GM23248 (cell line): ENCODE data around the gene HBG1. TPM values are rescaled to one million over a fixed set of nuclear protein-coding genes. Genes with fewer than 3 reads are reported as not detected.

ENCODE experiments used
- DNase-seq: peaks from one replicate; pipeline ENCODE4 v3.0.0-alpha.2; 2015
- H2AFZ ChIP-seq: fragments of 200-600 bp; sonication (generic); 2 replicates; pipeline ENCODE4 v1.6.1; 2016; ENCODE audit warnings: antibody characterized with exemption
- H3F3A ChIP-seq: fragments of 200-600 bp; sonication (generic); 2 replicates; pipeline ENCODE4 v1.6.1; 2016; ENCODE audit warnings: mild to moderate bottlenecking, antibody characterized with exemption, mixed run types; ENCODE audit not compliant: insufficient read depth
- H3K27ac ChIP-seq: fragments of 200-600 bp; sonication (generic); 2 replicates; pipeline ENCODE4 v1.5.1; 2016; ENCODE audit warnings: mild to moderate bottlenecking
- H3K27me3 ChIP-seq: fragments of 200-600 bp; sonication (generic); replicated peaks from 2 replicates; pipeline ENCODE4 v1.6.1; 2016; ENCODE audit warnings: mild to moderate bottlenecking; ENCODE audit not compliant: insufficient read depth
- H3K36me3 ChIP-seq: fragments of 200-600 bp; sonication (generic); 2 replicates; pipeline ENCODE4 v1.6.1; 2016; ENCODE audit warnings: low read depth, mild to moderate bottlenecking
- H3K4me1 ChIP-seq: fragments of 200-600 bp; sonication (generic); 2 replicates; pipeline ENCODE4 v1.6.1; 2016; ENCODE audit warnings: mild to moderate bottlenecking; ENCODE audit not compliant: insufficient read depth
- H3K4me2 ChIP-seq: fragments of 200-600 bp; sonication (generic); one replicate; pipeline ENCODE4 v1.6.1; 2016; ENCODE audit warnings: mild to moderate bottlenecking; ENCODE audit not compliant: unreplicated experiment
- H3K4me3 ChIP-seq: fragments of 200-600 bp; sonication (generic); 2 replicates; pipeline ENCODE4 v1.5.1; 2016; ENCODE audit warnings: mild to moderate bottlenecking
- H3K79me2 ChIP-seq: fragments of 200-600 bp; sonication (generic); 2 replicates; pipeline ENCODE4 v1.6.1; 2016; ENCODE audit warnings: mild to moderate bottlenecking; ENCODE audit not compliant: insufficient read depth
- H3K9ac ChIP-seq: fragments of 200-600 bp; sonication (generic); 2 replicates; pipeline ENCODE4 v1.6.1; 2016; ENCODE audit warnings: mild to moderate bottlenecking
- H3K9me2 ChIP-seq: fragments of 200-600 bp; sonication (generic); 2 replicates; pipeline ENCODE4 v1.6.1; 2016; ENCODE audit warnings: mixed run types, mild to moderate bottlenecking, moderate library complexity; ENCODE audit not compliant: insufficient read depth
- H3K9me3 ChIP-seq: fragments of 200-600 bp; sonication (generic); one replicate; pipeline ENCODE4 v1.6.1; 2017; ENCODE audit warnings: low read depth
- H4K20me1 ChIP-seq: fragments of 200-600 bp; sonication (generic); 2 replicates; pipeline ENCODE4 v1.6.0; 2016; ENCODE audit not compliant: insufficient read depth
- EZH2 ChIP-seq: fragments of 200-600 bp; sonication (generic); IDR thresholded peaks from 2 replicates; pipeline ENCODE4 v1.6.1; 2018; ENCODE audit warnings: antibody characterized with exemption, mild to moderate bottlenecking; ENCODE audit not compliant: insufficient read depth, poor library complexity, severe bottlenecking
- EZH2phosphoT487 ChIP-seq: fragments of 200-600 bp; sonication (generic); IDR thresholded peaks from 2 replicates; pipeline ENCODE4 v1.6.1; 2018; ENCODE audit warnings: antibody characterized with exemption, moderate library complexity, mild to moderate bottlenecking, low read depth; ENCODE audit not compliant: insufficient read depth
- WGBS, 2 experiments: methylation state at CpG; one replicate each; pipeline ENCODE4 v1.1.6; 2015 to 2017; ENCODE audit warnings: low lambda C conversion rate in 2 of 2, low coverage in 1 of 2; ENCODE audit errors: missing lambda C conversion rate in 2 of 2; 5-methylcytosine and 5-hydroxymethylcytosine counted together
- in situ Hi-C: fragments of 300-500 bp; cut with MboI; formaldehyde crosslinking; loops from 2 replicates; pipeline ENCODE4 v1.15.0; 2020
- polyA plus RNA-seq: library from polyadenylated mRNA; unstranded; fragments of >200 nt; fragmentation: Nextera tagmentation; extraction: Ambion mirVana; gene quantifications from 2 replicates; pipeline ENCODE4 v1.2.1, GENCODE V29; 2016
- total RNA-seq: library from RNA; depleted of rRNA; stranded (reverse); fragments of >200 nt; shearing (Covaris generic); gene quantifications from 2 replicates; pipeline ENCODE4 v1.2.3, GENCODE V29; 2014

Gene HBG1
- total and polyA plus RNA-seq, 2 experiments from 2014 or later: not detected

DNA sequence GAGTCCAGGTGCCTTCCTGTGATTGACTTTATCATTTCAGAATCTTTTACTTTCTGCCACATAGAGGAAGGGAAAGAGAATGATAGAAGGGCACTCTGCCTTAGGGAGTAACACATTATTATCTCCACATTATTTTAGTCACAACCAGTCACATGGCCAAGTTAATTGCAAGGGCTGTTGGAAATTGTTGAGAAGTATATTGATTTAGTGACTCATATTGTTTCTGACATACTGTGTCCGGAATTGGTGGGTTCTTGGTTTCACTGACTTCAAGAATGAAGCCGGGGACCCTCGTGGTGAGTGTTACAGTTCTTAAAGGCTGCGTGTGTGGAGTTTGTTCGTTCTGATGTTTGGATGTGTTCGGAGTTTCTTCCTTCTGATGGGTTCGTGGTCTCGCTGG is 43.4 kb upstream of the HBG1 start:
- Histone ChIP-seq H2AFZ (no peak overlapping the region), H3K4me3 (no peak overlapping the region), H3K36me3 (no peaks in the 10 kb centered on the region), H3K27me3 (no peaks in the 10 kb centered on the region), H3K9me2 (no peaks in the 10 kb centered on the region), H3K4me1 (peaks cover 31% of the 10 kb centered on the region), H3F3A (peaks cover 19% of the 10 kb centered on the region), H3K79me2 (no peaks in the 10 kb centered on the region), H3K4me2 (no peak overlapping the region), H3K9me3 (no peaks in the 10 kb centered on the region), H3K9ac (no peak overlapping the region), H3K27ac (no peak overlapping the region), H4K20me1 (no peaks in the 10 kb centered on the region)
- in situ Hi-C loops: no loop called here
- WGBS, 2 experiments: 87 to 90% methylated on average over 8 of the region's 8 CpGs
- DNase-seq: no peak
- TF ChIP-seq EZH2: no peak
- no peak for TF ChIP-seq EZH2phosphoT487

GRCh38 chr11:5291207-5291838 is 41.7 kb upstream of the HBG1 start:
- Histone ChIP-seq H3K4me3 (no peak overlapping the region), H3F3A (peaks cover 19% of the 10 kb centered on the region), H2AFZ (peak overlapping the region; percentile 35), H3K27me3 (no peaks in the 10 kb centered on the region), H3K9me2 (no peaks in the 10 kb centered on the region), H3K27ac (no peak overlapping the region), H3K4me2 (no peak overlapping the region), H3K79me2 (no peaks in the 10 kb centered on the region), H4K20me1 (no peaks in the 10 kb centered on the region), H3K36me3 (no peaks in the 10 kb centered on the region), H3K9ac (no peak overlapping the region), H3K9me3 (no peaks in the 10 kb centered on the region), H3K4me1 (peaks cover 29% of the 10 kb centered on the region)
- TF ChIP-seq EZH2phosphoT487 (no peak), EZH2 (no peak)
- peak; percentile 56 for DNase-seq
- WGBS, 2 experiments: 74% methylated on average over 1 of the region's 1 CpG
- in situ Hi-C loops: no loop called here

GRCh38 chr11:5290106-5290505 is 40.4 kb upstream of the HBG1 start:
- Histone ChIP-seq H2AFZ (peak overlapping the region; percentile 66; the same call in 1 of the 2 replicates), H3K36me3 (no peaks in the 10 kb centered on the region), H3K27ac (peak overlapping the region; percentile 58; the same call in 1 of the 2 replicates), H3K9ac (no peak overlapping the region), H3K9me3 (no peaks in the 10 kb centered on the region), H3F3A (peaks cover 19% of the 10 kb centered on the region), H3K27me3 (no peaks in the 10 kb centered on the region), H3K9me2 (no peaks in the 10 kb centered on the region), H3K4me1 (peaks cover 29% of the 10 kb centered on the region), H3K4me3 (no peak overlapping the region), H3K79me2 (no peaks in the 10 kb centered on the region), H3K4me2 (peak overlapping the region; percentile 13), H4K20me1 (no peaks in the 10 kb centered on the region)
- DNase-seq: no peak
- 96 to 100% methylated on average over 1 of the region's 1 CpG for WGBS, 2 experiments
- in situ Hi-C loops: no loop called here
- no peak for TF ChIP-seq EZH2
- no peak for TF ChIP-seq EZH2phosphoT487

DNA sequence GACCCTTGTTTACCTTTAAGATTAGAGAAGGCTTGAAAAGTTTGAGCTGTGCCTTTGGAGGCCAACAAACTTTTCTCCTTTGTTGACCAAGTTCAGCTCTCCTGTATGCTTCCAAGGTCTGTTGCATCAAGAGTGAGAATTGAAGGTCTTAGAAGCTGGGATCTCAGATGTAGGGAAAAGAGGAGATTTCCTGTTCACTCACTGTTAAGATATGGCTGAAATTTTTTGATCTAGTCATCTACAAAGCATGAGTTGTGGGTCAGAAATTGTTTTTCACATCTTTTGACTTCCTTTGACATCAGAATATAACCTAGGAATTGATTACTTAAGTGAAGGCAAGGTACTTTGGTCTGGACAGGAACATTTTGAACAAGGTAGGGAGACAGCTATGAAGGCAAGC is 40.0 kb upstream of the HBG1 start:
- Histone ChIP-seq H3K4me3 (peak overlapping the region; percentile 7; the same call in 1 of the 2 replicates), H3K4me2 (peak overlapping the region; percentile 13), H3K79me2 (no peaks in the 10 kb centered on the region), H4K20me1 (no peaks in the 10 kb centered on the region), H3F3A (peaks cover 19% of the 10 kb centered on the region), H3K9ac (no peak overlapping the region), H2AFZ (peak overlapping the region; percentile 66), H3K27me3 (no peaks in the 10 kb centered on the region), H3K4me1 (peaks cover 29% of the 10 kb centered on the region), H3K27ac (peak overlapping the region; percentile 58), H3K9me2 (no peaks in the 10 kb centered on the region), H3K36me3 (no peaks in the 10 kb centered on the region), H3K9me3 (no peaks in the 10 kb centered on the region)
- no peak for TF ChIP-seq EZH2phosphoT487
- no peak for TF ChIP-seq EZH2
- in situ Hi-C loops: no loop called here
- peak; percentile 38 for DNase-seq
